OCI-LY1 (cell line): ENCODE measurements around the gene CHMP2A.

Experiments
- H2AFZ ChIP-seq: fragments of 200-600 bp; sonication (generic), shearing (Covaris generic); 2 replicates; pipeline ENCODE4 v1.6.0; 2014; ENCODE audit warnings: antibody characterized with exemption, mild to moderate bottlenecking, low read length
- H3F3A ChIP-seq: fragments of 200-600 bp; sonication (generic), shearing (Covaris generic); 2 replicates; pipeline ENCODE4 v1.6.0; 2014; ENCODE audit warnings: mild to moderate bottlenecking, antibody characterized with exemption, low read length, moderate library complexity; ENCODE audit not compliant: insufficient read depth
- H3K27ac ChIP-seq: fragments of 200-600 bp; sonication (generic); 2 replicates; pipeline ENCODE4 v1.5.1; 2014; ENCODE audit warnings: low read length, mixed run types, mild to moderate bottlenecking, low read depth; ENCODE audit not compliant: poor library complexity, severe bottlenecking
- H3K27me3 ChIP-seq: fragments of 200-600 bp; sonication (generic); 2 replicates; pipeline ENCODE4 v1.6.0; 2014; ENCODE audit warnings: antibody characterized with exemption, mild to moderate bottlenecking, low read length, moderate library complexity; ENCODE audit not compliant: insufficient read depth
- H3K36me3 ChIP-seq: fragments of 200-600 bp; sonication (generic); 2 replicates; pipeline ENCODE4 v1.6.1; 2014; ENCODE audit warnings: mild to moderate bottlenecking, antibody characterized with exemption, low read length, moderate library complexity, mixed read lengths; ENCODE audit not compliant: insufficient read depth
- H3K4me1 ChIP-seq: fragments of 200-600 bp; sonication (generic); 2 replicates; pipeline ENCODE4 v1.5.1; 2014; ENCODE audit warnings: mild to moderate bottlenecking, low read length, moderate library complexity; ENCODE audit not compliant: insufficient read depth, severe bottlenecking
- H3K4me2 ChIP-seq: fragments of 200-600 bp; sonication (generic), shearing (Covaris generic); 2 replicates; pipeline ENCODE4 v1.6.1; 2014; ENCODE audit warnings: low read length
- H3K4me3 ChIP-seq: fragments of 200-600 bp; sonication (generic); 2 replicates; pipeline ENCODE4 v1.5.1; 2014; ENCODE audit warnings: low read length, low read depth, mild to moderate bottlenecking, mixed read lengths; ENCODE audit not compliant: poor library complexity, severe bottlenecking
- H3K79me2 ChIP-seq: fragments of 200-600 bp; shearing (Covaris generic); 2 replicates; pipeline ENCODE4 v1.6.1; 2016; ENCODE audit warnings: mixed run types, low read length, mixed read lengths; ENCODE audit not compliant: insufficient read depth
- H3K9ac ChIP-seq: fragments of 200-600 bp; sonication (generic), shearing (Covaris generic); 2 replicates; pipeline ENCODE4 v1.6.1; 2014; ENCODE audit warnings: mild to moderate bottlenecking, low read length, mixed read lengths
- H3K9me2 ChIP-seq: fragments of 200-600 bp; sonication (generic), shearing (Covaris generic); 2 replicates; pipeline ENCODE4 v1.6.1; 2014; ENCODE audit warnings: low read depth, mild to moderate bottlenecking, low read length, mixed read lengths
- H3K9me3 ChIP-seq: fragments of 200-600 bp; shearing (Covaris generic); 2 replicates; pipeline ENCODE4 v1.6.1; 2014; ENCODE audit warnings: low read length, mixed read lengths
- H4K20me1 ChIP-seq: fragments of 200-600 bp; sonication (generic), shearing (Covaris generic); 2 replicates; pipeline ENCODE4 v1.6.0; 2016; ENCODE audit warnings: mild to moderate bottlenecking, low read length; ENCODE audit not compliant: insufficient read depth
- CTCF ChIP-seq: fragments of 200-600 bp; sonication (generic), shearing (Covaris generic); IDR thresholded peaks from 2 replicates; pipeline ENCODE4 v1.5.1; 2017; ENCODE audit warnings: mild to moderate bottlenecking, antibody characterized with exemption, low read length, moderate library complexity, mixed read lengths
- EZH2 ChIP-seq: fragments of 200-600 bp; sonication (generic), shearing (Covaris generic); IDR thresholded peaks from 2 replicates; pipeline ENCODE4 v1.8.0; 2017; ENCODE audit warnings: borderline replicate concordance, mixed run types, mild to moderate bottlenecking, antibody characterized with exemption, low read length, moderate library complexity, mixed read lengths

CHMP2A gene

GRCh38 chr19:58570770-58571574 lies 16.1 kb upstream of the CHMP2A start:
- Histone ChIP-seq H3K4me3 (no peak overlapping the region), H4K20me1 (no peaks in the 10 kb centered on the region), H3K9ac (no peak overlapping the region), H3K9me2 (no peaks in the 10 kb centered on the region), H3K27ac (no peak overlapping the region), H3F3A (peaks cover 5% of the 10 kb centered on the region; the same call in 1 of the 2 replicates), H3K79me2 (no peaks in the 10 kb centered on the region), H3K27me3 (no peaks in the 10 kb centered on the region), H3K36me3 (peaks cover 26% of the 10 kb centered on the region; the same call in 1 of the 2 replicates), H2AFZ (no peak overlapping the region), H3K9me3 (no peaks in the 10 kb centered on the region), H3K4me2 (no peak overlapping the region; the same call in 1 of the 2 replicates), H3K4me1 (peaks cover 28% of the 10 kb centered on the region)
- TF ChIP-seq CTCF (no peak), EZH2 (no peak)

DNA sequence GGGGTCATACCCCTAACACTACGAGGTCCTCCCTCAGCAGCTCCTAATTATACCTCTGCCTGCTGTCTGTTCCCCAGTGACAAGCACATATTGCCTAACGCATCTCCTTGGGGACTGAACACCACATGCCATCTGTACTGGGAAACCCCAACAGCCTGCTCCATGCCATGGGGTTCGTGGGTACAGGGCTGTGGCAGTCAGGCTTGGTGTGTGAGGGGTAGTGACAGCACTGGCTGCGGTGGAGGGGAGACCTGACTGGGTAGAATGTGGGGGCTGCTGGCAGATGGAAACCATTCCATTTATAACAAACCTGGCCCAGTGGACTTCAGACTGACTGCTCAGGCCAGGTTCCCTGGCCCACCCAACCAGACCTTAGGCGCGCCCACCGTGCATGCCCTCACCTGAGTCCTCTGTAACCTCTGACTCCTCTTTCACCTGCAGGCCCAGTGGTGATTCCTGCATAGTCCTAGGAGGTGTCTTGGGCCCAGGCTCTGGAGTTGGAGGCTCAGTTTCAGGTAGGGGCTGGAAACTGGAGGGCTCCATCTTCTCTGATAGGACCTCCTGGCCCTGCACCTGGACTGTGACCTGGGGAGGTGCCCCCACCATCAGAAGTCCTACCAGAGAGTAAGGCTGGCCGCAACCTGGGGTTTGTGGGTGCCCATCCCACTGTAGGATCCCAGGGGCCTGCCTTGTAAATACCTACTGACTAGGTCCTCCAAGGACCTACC lies 15.2 kb upstream of the CHMP2A start:
- Histone ChIP-seq H3K4me3 (no peak overlapping the region), H3K79me2 (no peaks in the 10 kb centered on the region), H3K27ac (no peak overlapping the region), H3K4me1 (peaks cover 25% of the 10 kb centered on the region), H3K9ac (no peak overlapping the region), H3F3A (peaks cover 5% of the 10 kb centered on the region; the same call in 1 of the 2 replicates), H3K9me3 (no peaks in the 10 kb centered on the region), H3K4me2 (no peak overlapping the region), H3K27me3 (no peaks in the 10 kb centered on the region), H4K20me1 (no peaks in the 10 kb centered on the region), H2AFZ (no peak overlapping the region), H3K9me2 (no peaks in the 10 kb centered on the region), H3K36me3 (peaks cover 26% of the 10 kb centered on the region; the same call in 1 of the 2 replicates)
- TF ChIP-seq CTCF (no peak), EZH2 (no peak)

GRCh38 chr19:58569191-58569942 lies 14.5 kb upstream of the CHMP2A start:
- Histone ChIP-seq H3F3A (peaks cover 8% of the 10 kb centered on the region; the same call in 1 of the 2 replicates), H3K4me3 (no peak overlapping the region), H3K36me3 (peaks cover 26% of the 10 kb centered on the region; the same call in 1 of the 2 replicates), H3K4me1 (peaks cover 20% of the 10 kb centered on the region), H2AFZ (no peak overlapping the region), H3K27me3 (no peaks in the 10 kb centered on the region), H3K9ac (no peak overlapping the region), H3K9me3 (no peaks in the 10 kb centered on the region), H3K4me2 (no peak overlapping the region), H3K27ac (no peak overlapping the region), H4K20me1 (no peaks in the 10 kb centered on the region), H3K9me2 (no peaks in the 10 kb centered on the region), H3K79me2 (no peaks in the 10 kb centered on the region)
- no peak for TF ChIP-seq EZH2
- no peak for TF ChIP-seq CTCF
